ENCODE data around the gene C2orf74.
"Not testable (repeated sequence)": the region's sequence is repeated elsewhere in the genome, so short reads cannot be mapped to it uniquely, and the experiment has no call there.

DNA sequence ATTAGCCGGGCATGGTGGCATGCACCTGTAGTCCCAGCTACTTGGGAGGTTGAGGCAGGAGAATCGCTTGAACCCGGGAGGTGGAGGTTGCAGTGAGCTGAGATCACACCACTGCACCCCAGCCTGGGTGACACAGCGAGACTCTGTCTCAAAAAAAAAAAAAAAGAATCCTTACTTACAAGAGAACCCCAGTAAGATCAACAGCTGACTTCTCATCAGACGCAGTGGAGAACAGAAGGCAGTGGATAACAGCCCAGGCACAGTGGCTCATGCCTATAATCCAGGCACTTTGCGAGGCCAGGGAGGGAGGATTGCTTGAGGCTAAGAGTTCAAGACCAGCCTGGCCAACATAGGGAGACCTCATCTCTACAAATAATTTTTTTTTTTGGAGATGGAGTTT lies 33.9 kb upstream of the C2orf74 start:
- TF ChIP-seq ZNF274 (IDR thresholded peaks at IDR 0.05; ENCODE audit: low read depth, low read length); YY1 (IDR thresholded peaks at IDR 0.05; ENCODE audit: insufficient read depth, insufficient read length); SUZ12 (IDR thresholded peaks at IDR 0.05; ENCODE audit: extremely low read depth, insufficient read depth, insufficient read length): not testable (repeated sequence)
